NCI-H2196 (cell line): Measurements from ENCODE around the gene PARD3B.

Experiments
- DNase-seq: peaks from one replicate; lab custom pipeline; 2025; ENCODE audit not compliant: unreplicated experiment; lab: John Stamatoyannopoulos, UW

The PARD3B gene

DNA sequence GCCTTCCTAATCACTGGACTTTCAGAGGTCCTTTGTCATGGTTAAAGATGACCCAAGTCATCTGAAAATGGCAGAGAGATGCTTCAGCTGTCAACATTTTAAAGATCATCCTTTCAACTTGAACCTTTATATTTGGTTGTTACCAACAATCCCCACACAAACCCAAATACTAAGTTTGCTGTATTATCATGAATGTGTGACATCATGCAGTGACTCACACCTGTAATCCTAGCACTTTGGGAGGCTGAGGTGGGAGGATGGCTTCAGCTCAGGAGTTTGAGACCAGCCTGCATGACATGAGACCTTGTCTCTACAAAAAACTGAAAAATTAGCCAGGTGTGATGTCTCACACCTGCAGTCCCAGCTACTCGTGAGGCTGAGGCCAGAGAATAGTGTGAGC is 1081.8 kb downstream of the PARD3B start:
- DNase-seq: no peak

DNA sequence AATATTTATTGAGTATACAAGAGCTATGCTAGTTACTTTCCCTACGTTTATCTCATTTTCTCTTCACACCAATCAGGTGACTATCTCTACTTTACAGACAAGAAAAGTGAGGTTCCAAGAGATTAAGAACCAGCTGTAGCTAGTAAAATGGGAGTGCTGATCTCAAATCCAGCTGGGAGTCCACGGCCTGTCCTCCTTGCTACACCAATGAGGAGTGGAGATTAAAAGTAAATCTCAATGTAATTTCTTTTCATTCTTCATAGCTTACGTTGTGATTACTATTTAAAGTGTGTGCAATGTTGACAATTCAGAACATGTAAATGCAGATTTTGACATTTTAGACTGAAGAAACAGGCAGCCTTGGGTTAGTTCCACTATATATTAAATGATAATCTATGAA is 1083.1 kb downstream of the PARD3B start:
- no peak for DNase-seq

DNA sequence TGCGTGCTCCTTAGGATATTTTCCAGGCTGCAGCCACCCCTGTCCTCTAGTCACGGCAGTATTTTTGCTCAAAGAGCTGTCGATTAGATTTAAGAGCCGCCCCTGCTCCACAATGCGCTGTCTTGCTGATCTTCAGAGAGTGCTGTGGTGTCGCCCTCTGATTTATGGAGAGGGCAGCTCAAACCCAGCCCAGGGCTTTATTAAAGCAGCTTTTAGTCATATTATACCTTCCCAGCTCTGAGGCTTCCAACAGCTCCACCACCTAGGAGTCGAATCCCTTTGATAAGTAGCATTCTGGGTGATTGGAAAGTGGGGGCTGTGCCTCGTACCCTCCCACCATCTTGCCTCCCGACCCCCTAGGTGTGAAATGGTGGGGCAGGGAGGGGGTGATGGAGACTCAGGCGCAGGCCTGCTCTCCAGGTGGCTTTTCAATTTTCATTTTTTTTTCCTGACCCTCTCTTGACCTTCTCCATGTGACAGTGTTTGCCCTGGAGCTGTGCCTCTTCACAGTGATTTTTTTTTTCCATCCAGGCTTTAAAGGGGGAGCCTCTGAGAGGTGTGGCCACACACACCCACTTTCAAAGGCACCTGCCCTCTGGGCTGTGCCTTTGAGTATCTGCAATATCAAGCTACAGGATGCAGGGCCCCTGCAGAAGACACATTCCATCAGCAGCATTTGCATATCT is 1084.0 kb downstream of the PARD3B start:
- DNase-seq: no peak

DNA sequence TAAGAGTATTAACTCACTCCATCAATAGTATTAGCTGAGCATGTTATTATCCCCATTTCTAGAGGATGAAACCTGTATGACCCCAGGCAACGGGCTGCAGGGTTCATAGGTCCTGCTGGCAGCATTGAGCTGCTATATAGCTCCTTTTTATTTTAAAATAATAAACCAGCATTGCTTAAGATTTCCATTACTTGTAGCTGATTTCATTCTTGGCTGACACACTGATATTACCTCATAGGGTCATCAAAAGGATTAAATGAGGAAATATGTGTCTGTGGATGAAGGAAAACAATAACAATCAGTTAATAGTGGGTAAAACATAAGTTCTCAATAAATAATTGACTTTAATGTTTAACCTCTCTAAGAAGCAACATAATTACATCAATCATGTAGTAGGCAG is 1088.7 kb downstream of the PARD3B start:
- no peak for DNase-seq

DNA sequence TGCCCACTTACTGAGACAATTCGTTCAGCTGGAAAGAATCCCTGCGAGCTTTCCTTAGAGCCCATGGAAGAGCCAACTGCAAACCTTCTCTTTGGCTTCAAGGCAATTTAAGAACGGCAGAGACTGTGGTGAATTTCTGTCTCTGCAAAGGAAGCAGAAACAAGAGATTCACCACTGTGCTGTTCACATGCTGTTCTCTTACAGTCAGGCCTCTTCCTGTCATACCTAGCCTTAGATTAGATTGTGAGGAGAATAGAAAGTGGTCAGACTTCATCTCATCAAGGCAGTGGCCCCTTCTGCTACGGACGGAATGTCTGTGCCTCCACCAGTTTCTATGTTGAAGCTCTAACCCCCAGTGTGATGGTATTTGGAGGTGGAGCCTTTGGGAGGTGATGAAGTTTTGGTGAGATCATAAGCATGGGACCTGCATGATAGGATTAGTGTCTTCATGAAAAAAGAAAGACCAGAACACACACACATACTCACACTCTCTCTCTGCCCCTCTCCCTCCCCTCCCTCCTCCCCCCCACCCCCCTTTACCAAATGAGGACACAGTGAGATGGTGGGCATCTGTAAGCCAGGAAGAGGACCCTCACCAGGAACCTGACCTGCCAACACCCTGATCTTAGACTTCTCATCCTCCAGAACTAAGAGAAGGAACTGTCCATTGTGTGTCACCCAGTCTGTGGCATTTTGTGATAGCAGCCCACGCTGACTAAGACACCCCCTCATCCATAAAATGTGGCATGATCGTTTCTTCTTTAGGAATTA is 1091.5 kb downstream of the PARD3B start:
- DNase-seq: no peak

DNA sequence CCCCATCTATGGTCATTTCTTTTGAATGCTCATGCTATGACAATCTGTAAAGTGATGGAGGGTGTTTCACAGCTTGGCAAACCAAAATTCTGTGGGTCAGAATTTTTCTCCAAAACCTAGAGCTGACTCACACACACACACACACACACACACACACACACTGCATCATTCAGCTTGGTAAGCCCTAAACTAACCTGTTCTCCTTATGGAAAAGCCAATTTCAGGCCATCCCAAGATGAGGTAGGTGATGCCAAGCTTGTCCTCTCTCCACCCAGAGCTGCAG is 1092.0 kb downstream of the PARD3B start:
- no peak for DNase-seq

DNA sequence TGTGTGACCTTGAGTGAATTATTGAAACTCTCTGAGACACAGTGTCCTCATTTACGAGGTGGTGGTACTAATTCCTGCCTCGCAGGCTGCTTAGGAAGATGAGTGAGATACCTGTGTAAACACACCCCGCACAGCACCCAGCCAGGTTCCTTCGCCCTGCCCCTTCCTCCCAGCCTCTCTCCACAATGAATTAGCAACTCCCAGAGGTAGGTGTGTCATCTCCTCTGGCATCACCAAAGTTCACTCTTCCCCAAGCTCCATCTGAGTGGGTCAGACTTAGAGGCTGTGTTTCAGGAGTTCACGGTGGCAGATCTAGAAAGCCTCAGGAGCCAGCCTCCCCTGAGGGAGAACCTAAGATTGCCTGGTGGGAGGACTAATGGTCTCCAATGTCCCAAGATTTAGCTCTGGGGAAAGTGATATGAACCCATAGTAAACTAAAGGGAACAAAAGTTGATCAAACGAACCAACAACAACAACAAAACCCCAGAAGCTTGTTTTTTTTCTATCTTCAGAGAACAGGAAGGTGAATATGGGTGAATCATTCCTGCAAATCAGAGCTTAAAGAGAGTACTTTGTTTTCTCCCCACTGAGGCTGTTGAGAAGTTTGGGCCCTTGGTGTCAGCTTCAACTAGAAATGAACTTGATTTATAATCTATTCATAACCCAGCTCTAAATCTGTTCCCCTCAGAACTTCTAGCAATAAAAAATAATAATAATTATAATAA is 1092.7 kb downstream of the PARD3B start:
- DNase-seq: no peak

DNA sequence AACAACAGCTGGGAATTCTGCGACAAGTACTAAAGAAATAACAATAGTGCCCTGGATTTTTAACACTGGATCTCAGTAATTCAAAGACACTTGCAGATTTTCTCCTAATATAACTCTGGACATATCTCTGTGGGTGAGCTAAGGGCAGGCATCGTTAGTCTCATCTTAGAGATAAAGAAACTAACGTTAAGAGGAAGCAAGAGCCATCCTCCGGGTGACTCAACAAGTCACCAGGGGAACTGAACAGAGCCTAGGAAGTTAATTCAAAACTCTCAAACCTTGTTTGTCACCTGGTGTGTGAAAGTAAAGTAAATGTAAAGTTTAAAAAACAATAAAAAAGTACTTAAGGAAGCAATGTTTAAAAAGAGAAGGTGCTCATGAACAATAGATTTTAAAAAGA is 1095.4 kb downstream of the PARD3B start:
- DNase-seq: no peak

DNA sequence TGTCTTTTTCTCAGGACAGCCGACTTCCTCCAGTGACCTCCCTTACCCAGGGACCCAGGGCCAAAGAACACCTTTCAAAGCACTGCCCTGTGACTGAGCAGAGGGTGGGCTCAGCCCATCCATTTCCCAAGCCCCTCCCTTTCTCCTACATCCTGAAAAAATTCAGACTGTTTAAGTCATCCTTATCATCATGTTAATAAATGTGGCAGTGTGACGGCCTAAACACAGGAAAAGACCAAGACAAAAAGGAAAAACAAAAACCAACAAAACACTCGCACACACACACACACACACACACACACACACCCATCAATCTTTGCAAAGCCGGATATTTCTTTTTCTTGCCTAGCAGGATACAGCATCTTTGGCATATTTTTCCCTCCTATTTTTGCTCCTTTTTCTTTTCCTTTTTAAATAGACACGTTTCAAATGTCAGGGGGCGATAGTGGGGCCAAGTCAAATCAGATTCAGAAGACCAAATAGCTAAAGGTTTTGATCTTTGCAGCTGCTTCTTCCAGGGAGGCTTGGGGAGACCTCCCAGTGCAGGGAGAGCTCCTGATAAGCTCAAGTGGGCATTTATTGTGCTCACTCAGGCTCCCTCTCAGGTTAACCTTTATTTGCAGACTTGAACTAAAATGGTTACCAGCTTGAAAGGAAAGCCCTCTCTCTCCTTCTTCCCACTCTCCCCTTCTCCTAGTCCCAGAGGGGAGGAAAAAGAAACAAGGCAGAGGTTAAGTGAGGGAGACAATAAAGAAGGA is 1097.5 kb downstream of the PARD3B start:
- DNase-seq: no peak

DNA sequence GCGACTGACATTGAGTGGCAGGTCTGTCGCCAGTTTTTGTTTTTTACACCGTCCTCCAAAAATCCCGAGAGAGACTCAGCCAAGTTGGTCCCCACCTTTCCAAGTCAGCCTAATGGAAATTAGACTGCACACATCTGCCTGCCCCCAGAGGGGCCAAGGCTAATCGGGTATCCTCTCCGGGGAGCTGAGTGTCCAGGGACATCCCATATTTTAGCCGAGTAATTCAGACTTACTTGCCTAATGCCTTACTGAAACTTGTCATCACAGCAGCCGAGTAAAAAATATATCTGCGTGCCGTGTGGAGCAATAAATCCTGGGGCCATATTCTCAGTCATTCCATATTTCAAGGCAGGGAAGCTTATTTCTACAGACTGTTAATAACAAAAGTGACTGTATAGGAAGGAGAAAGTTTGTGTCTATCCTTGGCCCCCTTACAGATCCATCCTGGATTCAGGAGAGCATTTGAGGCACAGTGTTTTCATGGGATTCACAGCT is 1098.2 kb downstream of the PARD3B start:
- no peak for DNase-seq

DNA sequence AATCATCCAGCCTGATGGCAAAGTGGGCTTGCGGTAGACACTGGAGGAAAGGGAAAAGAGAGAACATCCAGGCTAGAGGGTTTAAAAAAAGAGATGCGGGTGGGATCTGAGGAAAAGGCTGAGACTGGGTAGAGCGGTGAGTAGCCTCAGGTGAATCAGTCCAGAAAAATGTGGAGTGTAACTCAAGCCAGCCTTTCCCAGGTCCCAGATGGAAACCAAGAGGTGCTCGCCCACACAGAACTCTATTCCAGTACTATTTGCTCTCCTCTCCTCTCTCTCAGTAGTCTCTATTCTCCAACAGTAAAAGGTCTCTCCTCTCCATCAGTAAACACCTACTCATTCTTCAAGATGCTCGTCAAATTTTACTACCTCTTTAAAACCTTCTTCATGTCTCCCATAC is 1098.7 kb downstream of the PARD3B start:
- no peak for DNase-seq

DNA sequence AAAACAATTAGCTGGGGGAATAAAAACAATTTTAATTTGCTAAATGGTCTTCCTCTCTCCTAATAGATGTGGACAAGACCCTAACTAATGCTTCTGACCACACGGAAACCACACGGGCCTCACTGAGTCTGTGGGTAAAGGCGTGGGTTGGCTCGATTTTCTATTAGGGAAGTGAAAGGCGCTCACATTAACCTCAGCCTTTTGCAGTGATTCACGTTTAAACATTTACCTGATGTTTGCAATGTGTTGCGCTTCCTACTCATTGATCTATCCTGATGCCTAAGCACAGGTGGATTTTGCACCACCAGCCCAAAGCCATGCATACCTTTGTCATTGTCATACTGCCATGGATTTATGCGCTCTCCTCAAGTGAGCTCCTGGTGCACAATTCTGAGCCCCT is 1101.4 kb downstream of the PARD3B start:
- no peak for DNase-seq

DNA sequence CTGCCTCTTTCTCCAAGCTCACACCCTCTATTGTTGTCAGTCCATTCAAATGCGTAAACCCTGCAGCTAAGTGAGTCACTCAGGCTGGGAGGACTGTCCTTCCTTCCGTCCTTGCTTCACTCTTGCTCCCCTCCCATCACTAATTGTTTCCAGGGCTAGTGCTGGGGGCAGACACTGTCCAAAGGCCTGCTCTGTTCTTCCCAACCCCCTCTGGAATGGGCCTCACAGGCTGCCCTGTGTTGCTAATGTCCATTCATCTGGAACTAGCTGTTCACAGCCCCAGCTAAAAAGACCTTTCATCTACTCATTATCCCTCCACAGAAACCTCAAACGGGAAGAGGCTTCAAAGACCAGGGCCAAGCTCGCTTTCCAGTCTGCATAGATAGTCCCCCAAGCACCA is 1105.2 kb downstream of the PARD3B start:
- no peak for DNase-seq

DNA sequence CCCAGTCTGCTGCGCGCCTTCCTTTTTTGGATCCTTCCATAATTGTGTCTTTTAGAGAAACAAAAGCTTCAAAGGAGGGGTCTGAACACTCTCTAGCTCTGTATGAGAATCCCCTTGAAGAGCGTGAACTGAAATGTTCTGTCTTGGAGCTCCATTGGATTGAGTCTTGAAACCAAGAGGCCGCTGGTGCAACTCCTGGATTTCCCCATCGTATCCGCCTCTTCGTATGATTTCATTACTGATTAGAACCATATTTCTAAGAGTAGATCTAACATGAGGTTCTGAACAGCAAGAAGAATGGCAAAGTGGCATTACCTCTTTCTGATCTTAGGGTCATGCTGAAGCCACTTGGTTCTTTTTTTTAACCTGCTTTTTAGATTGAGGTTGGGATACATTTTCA is 1105.7 kb downstream of the PARD3B start:
- DNase-seq: no peak

DNA sequence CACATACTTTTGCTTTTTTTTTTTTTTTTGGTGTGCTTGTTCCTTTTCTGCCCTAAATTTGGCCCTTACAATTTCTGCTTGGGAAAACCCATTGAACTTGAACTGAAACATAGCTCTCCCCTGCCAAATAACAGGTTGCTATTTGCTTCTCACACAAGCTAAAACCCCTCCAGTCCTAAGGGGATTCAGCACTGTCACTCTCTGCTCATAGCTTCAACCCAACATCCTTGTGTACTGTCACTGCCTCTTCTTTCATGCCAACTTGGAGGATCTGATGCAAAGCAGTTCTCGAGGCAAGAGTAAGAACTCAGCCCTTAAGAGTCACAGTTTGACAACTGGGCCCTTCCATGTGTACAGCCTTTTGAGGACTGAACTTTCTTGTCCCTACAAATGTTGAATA is 1106.4 kb downstream of the PARD3B start:
- DNase-seq: no peak

DNA sequence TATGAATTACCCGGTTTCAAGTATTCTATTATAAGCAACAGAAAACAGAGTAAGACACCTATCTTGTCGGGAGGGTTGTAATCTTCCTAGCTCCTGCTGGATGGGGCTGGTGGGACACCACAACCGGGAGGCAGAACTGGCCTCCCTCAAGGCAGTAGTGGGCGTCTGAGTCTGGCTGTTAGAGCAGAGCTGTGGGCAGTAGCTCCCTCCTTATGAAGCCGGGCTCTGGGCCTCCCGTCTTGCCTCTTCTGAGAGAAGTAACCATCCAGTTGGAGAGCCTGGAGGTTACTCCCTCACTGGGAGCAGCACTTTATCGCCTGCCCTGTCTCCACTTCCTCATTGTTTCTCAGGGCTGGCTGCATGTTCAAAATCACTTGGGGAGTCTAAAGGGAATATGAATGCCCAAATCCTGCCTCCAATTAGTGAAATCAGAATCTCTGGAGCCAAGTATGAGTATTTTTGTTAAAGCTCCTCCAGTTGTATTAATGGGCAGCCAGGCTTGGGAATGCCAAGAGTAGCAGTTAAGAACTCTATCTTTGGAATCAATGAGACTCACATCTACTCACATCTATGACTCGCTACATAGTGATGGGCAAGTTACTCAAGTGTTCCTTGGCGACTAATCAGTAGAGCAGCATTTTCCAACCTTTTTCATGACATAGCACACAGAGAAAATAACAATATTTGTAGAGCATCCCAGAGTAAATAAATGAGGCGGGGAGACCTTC is 1109.8 kb downstream of the PARD3B start:
- no peak for DNase-seq

DNA sequence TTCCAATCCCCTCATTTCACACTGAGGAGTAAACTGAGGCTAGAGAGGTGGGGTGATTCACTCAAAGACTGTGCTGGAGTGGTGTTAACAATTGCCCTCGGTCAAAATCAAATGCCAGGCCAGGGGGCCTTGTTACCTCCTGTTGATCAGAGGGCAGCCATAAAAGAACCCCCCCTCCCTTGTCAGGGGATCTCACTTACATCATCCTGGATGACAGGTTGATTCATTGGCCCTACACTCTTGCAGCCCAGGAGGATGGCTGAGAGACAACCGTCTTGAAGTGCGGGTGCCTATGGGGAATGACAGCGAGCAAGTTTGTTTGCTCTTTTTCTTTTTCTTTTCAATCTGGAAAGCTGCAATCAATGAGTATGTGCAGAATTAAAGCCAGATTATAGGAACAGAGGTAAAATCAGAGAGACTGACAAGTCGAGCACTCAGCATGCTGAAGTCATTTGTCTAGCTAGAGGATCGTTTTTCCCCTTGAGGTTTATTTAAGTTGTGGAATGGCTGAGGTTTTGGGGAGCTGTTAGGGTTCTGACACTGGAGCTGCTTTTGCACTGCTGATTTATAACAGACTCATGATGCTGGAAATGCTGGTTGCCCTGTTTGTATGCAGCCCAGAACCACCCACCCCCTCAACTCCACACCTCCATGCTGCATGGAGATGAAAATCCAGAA is 1110.6 kb downstream of the PARD3B start:
- no peak for DNase-seq

DNA sequence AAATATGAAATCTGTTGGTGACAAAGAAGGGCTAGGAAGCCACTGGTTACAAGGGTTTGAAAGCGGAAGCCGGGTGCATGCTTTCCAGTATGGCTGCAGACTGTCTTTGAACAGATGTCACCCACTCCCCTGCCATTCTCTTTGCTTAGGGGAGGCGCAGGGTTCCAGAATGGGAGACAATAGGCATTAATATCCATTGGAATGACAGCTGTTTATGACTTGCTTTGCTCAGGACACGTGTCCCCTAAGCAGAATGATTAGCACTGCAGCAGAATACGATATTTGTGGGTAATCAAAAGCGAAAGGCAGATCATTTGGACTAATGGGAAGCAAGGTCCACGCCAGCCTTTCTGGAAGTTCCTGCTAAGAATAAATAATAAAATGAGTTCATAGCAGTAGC is 1111.2 kb downstream of the PARD3B start:
- DNase-seq: no peak

DNA sequence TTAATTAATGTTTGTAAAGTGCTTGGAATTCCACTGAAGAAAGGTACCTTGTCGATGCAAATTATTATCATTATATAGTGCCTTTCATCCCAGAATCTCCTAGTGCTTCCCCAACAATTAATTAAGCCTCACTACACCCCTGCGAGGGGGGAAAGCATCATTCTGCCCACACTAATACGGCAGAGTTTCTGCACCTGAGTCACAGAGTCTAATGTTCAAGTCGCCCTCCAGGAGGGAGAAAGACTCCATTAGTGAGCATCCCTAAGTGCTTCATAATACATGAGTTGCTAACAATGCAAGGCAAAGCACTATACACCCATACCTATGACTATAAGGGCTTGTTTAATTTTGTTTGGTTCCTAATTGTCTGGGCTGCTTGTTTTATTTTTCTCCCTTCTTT is 1111.7 kb downstream of the PARD3B start:
- DNase-seq: no peak

DNA sequence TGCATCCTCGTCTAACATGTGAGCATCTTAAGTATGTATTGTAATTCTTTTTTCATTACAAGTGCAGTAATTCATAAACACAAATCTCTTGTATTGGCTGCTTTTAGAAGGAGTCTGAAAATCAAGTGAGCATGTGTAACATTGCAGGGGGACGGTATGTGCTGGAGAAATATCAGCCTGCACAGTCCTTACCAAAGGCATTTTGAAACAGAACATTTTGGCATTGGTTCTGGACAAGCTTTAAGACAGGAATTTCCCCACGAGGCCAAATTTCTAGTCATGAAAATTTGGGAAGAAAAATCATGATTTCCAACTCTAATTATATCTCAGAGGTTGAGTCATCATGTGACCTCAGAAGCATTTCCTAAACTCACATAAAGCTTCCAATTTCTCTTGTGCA is 1112.3 kb downstream of the PARD3B start:
- DNase-seq: no peak
